Astrocyte (in vitro differentiated cells and primary cell): Measurements from ENCODE around the gene SEC11A. TPM values are rescaled to one million over a fixed set of nuclear protein-coding genes. Genes with fewer than 3 reads are reported as not detected.

ENCODE experiments used
- DNase-seq: peaks from one replicate; pipeline ENCODE4 v3.0.0-alpha.2; 2010; ENCODE audit warnings: low read depth
- FAIRE-seq: peaks from 2 replicates; lab custom pipeline; 2011; peaks lifted over from hg19 to GRCh38; lab: Jason Lieb, UNC
- H2AFZ ChIP-seq: 2 replicates; pipeline ENCODE4 v1.6.0; 2012; ENCODE audit warnings: low read depth, low read length, inconsistent platforms
- H3K27ac ChIP-seq: 2 replicates; pipeline ENCODE4 v1.5.1; 2011; ENCODE audit warnings: low read depth, low read length, inconsistent platforms
- H3K27me3 ChIP-seq: 2 replicates; pipeline ENCODE4 v1.6.0; 2011; ENCODE audit warnings: low read length, inconsistent platforms; ENCODE audit not compliant: insufficient read depth
- H3K36me3 ChIP-seq: 2 replicates; pipeline ENCODE4 v1.5.1; 2011; ENCODE audit warnings: low read length, inconsistent platforms; ENCODE audit not compliant: insufficient read depth
- H3K4me1 ChIP-seq: 2 replicates; pipeline ENCODE4 v1.5.1; 2011; ENCODE audit warnings: low read length, inconsistent platforms; ENCODE audit not compliant: insufficient read depth
- H3K4me2 ChIP-seq: 2 replicates; pipeline ENCODE4 v1.6.0; 2012; ENCODE audit warnings: low read length, inconsistent platforms
- H3K4me3 ChIP-seq: 2 replicates; pipeline ENCODE4 v1.5.1; 2011; ENCODE audit warnings: low read depth, mild to moderate bottlenecking, low read length, inconsistent platforms; ENCODE audit not compliant: insufficient read depth
- H3K79me2 ChIP-seq: 2 replicates; pipeline ENCODE4 v1.6.0; 2012; ENCODE audit warnings: mild to moderate bottlenecking, low read length, inconsistent platforms; ENCODE audit not compliant: insufficient read depth
- H3K9ac ChIP-seq: 2 replicates; pipeline ENCODE4 v1.6.0; 2012; ENCODE audit warnings: mild to moderate bottlenecking, low read length, inconsistent platforms
- H3K9me3 ChIP-seq: 2 replicates; pipeline ENCODE4 v1.5.1; 2012; ENCODE audit warnings: low read depth, mild to moderate bottlenecking, low read length, inconsistent platforms; ENCODE audit not compliant: insufficient read depth
- H4K20me1 ChIP-seq: 2 replicates; pipeline ENCODE4 v1.6.0; 2012; ENCODE audit warnings: low read length, inconsistent platforms; ENCODE audit not compliant: insufficient read depth
- H3K27ac Mint-ChIP-seq: one replicate; pipeline ENCODE4 v1.8.0; 2021; ENCODE audit warnings: mild to moderate bottlenecking, mixed read lengths; ENCODE audit not compliant: unreplicated experiment
- H3K27me3 Mint-ChIP-seq: one replicate; pipeline ENCODE4 v1.8.0; 2021; ENCODE audit warnings: low read depth, mixed read lengths; ENCODE audit not compliant: unreplicated experiment
- H3K36me3 Mint-ChIP-seq: one replicate; pipeline ENCODE4 v1.8.0; 2021; ENCODE audit warnings: low read depth, mixed read lengths; ENCODE audit not compliant: unreplicated experiment
- H3K4me1 Mint-ChIP-seq: one replicate; pipeline ENCODE4 v1.8.0; 2021; ENCODE audit warnings: low read depth, mixed read lengths; ENCODE audit not compliant: unreplicated experiment
- H3K4me3 Mint-ChIP-seq: one replicate; pipeline ENCODE4 v1.8.0; 2021; ENCODE audit warnings: mild to moderate bottlenecking, moderate library complexity, mixed read lengths; ENCODE audit not compliant: unreplicated experiment
- H3K9me3 Mint-ChIP-seq: one replicate; pipeline ENCODE4 v1.8.0; 2021; ENCODE audit warnings: mild to moderate bottlenecking, mixed read lengths; ENCODE audit not compliant: unreplicated experiment
- CTCF ChIP-seq: IDR thresholded peaks from 2 replicates; pipeline ENCODE4 v1.5.1; 2011; ENCODE audit warnings: low read depth, mild to moderate bottlenecking, inconsistent platforms, low read length, moderate library complexity; ENCODE audit not compliant: insufficient read depth
- EZH2 ChIP-seq: IDR thresholded peaks from 2 replicates; pipeline ENCODE4 v1.6.1; 2012; ENCODE audit warnings: mild to moderate bottlenecking, low read length, inconsistent platforms; ENCODE audit not compliant: insufficient read depth
- total RNA-seq: library from RNA; stranded (reverse); gene quantifications from 2 replicates; pipeline ENCODE4 v1.2.1, GENCODE V29; 2021

SEC11A gene
- total RNA-seq, 1 donor from 2014 or later, result 198 TPM

GRCh38 chr15:84671211-84671610 lies 44.7 kb downstream of the SEC11A start:
- Histone ChIP-seq H3K4me1 (peaks cover 18% of the 10 kb centered on the region), H4K20me1 (peaks cover 13% of the 10 kb centered on the region), H3K9me3 (no peaks in the 10 kb centered on the region), H2AFZ (no peak overlapping the region), H3K9ac (no peak overlapping the region), H3K4me3 (no peak overlapping the region), H3K4me2 (peak overlapping the region; percentile 7), H3K79me2 (no peaks in the 10 kb centered on the region), H3K27me3 (no peaks in the 10 kb centered on the region), H3K36me3 (peaks cover 43% of the 10 kb centered on the region), H3K27ac (peak overlapping the region; percentile 7)
- TF ChIP-seq EZH2, result no peak
- no peak for TF ChIP-seq CTCF
- no peaks in the 10 kb centered on the region for H3K9me3 Mint-ChIP-seq
- peak overlapping the region; percentile 11 for H3K27ac Mint-ChIP-seq
- H3K4me1 Mint-ChIP-seq, result peaks cover 17% of the 10 kb centered on the region
- H3K4me3 Mint-ChIP-seq, result peak overlapping the region; percentile 37
- DNase-seq, result peak; percentile 86
- H3K36me3 Mint-ChIP-seq, result peaks cover 19% of the 10 kb centered on the region
- FAIRE-seq, result peak; percentile 9
- H3K27me3 Mint-ChIP-seq, result no peaks in the 10 kb centered on the region

GRCh38 chr15:84669726-84670125 lies 46.2 kb downstream of the SEC11A start:
- H3K4me1 Mint-ChIP-seq, result peaks cover 17% of the 10 kb centered on the region
- no peaks in the 10 kb centered on the region for H3K9me3 Mint-ChIP-seq
- Histone ChIP-seq H3K4me3 (no peak overlapping the region), H4K20me1 (peaks cover 13% of the 10 kb centered on the region), H3K36me3 (peaks cover 44% of the 10 kb centered on the region), H3K9ac (no peak overlapping the region), H3K27me3 (no peaks in the 10 kb centered on the region), H3K4me1 (peaks cover 18% of the 10 kb centered on the region), H3K4me2 (no peak overlapping the region), H3K27ac (no peak overlapping the region), H3K9me3 (no peaks in the 10 kb centered on the region), H2AFZ (no peak overlapping the region), H3K79me2 (no peaks in the 10 kb centered on the region)
- H3K4me3 Mint-ChIP-seq, result no peak overlapping the region
- H3K36me3 Mint-ChIP-seq, result peaks cover 25% of the 10 kb centered on the region
- DNase-seq (peak; percentile 53), FAIRE-seq (no peak)
- no peak overlapping the region for H3K27ac Mint-ChIP-seq
- no peaks in the 10 kb centered on the region for H3K27me3 Mint-ChIP-seq
- TF ChIP-seq CTCF, result no peak

- H3K9ac ChIP-seq, result peak overlapping the region; percentile 21
- no peak for DNase-seq
- H4K20me1 ChIP-seq, result peaks cover 13% of the 10 kb centered on the region
- no peak overlapping the region for H3K4me3 ChIP-seq
- H2AFZ ChIP-seq, result no peak overlapping the region
- H3K27ac ChIP-seq, result no peak overlapping the region
- Mint-ChIP-seq H3K27ac (no peak overlapping the region), H3K9me3 (no peaks in the 10 kb centered on the region), H3K27me3 (no peaks in the 10 kb centered on the region), H3K4me1 (peaks cover 17% of the 10 kb centered on the region), H3K4me3 (no peak overlapping the region), H3K36me3 (peaks cover 22% of the 10 kb centered on the region)
- no peak for FAIRE-seq
- no peaks in the 10 kb centered on the region for H3K27me3 ChIP-seq
- H3K36me3 ChIP-seq, result peaks cover 42% of the 10 kb centered on the region
- H3K4me2 ChIP-seq, result no peak overlapping the region
- no peaks in the 10 kb centered on the region for H3K9me3 ChIP-seq
- H3K79me2 ChIP-seq, result no peaks in the 10 kb centered on the region
- peaks cover 18% of the 10 kb centered on the region for H3K4me1 ChIP-seq
- TF ChIP-seq CTCF (no peak), EZH2 (no peak)
These were observed 47.5 kb downstream of the SEC11A start for GRCh38 chr15:84668221-84668982.
